Measurements from ENCODE around the gene PDE9A. TPM values are rescaled to one million over a fixed set of nuclear protein-coding genes. Genes with fewer than 3 reads are reported as not detected.
"Not testable (repeated sequence)": the region's sequence is repeated elsewhere in the genome, so short reads cannot be mapped to it uniquely, and the experiment has no call there.

Gene PDE9A
- total RNA-seq, 4 donors from 2014 or later = 26.7 to 30.6 (median 28.7) TPM

DNA sequence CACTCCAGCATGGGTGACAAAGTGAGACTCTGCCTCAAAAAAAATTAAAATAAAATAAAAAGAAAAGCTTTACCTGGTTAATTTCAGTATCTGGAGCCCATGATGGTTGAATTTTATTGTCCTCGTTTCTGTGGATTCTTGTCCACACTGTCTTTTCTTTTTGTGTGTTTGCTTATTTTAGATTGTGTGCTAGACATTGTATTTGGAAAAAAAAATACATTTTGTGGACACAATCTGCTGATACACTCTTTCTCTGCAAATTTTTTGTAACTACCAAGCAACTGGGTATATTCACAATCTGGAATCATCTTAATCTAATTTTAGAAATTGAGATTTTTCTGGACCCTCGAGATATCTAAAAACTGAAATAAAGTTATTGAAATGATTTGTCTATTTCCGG, 41.6 kb upstream of the PDE9A start:
- Histone ChIP-seq H3K4me3 (no peak overlapping the region), H3K36me3 (no peaks in the 10 kb centered on the region), H3K27me3 (peaks cover 0 to 2% of the 10 kb centered on the region in 2 donors), H3K27ac (no peak overlapping the region), H3K4me1 (peaks cover 0 to 8% (median 3%) of the 10 kb centered on the region in 4 donors), H3K9me3 (peaks cover 0 to 15% (median 0%) of the 10 kb centered on the region in 4 donors)
- 89 to 93% methylated on average over 3 of the region's 3 CpGs for WGBS, 2 donors
- TF ChIP-seq POLR2A (IDR thresholded peaks at IDR 0.05) (no peak), EP300 (IDR thresholded peaks at IDR 0.05) (no peak)
- TF ChIP-seq, protein P1, sequence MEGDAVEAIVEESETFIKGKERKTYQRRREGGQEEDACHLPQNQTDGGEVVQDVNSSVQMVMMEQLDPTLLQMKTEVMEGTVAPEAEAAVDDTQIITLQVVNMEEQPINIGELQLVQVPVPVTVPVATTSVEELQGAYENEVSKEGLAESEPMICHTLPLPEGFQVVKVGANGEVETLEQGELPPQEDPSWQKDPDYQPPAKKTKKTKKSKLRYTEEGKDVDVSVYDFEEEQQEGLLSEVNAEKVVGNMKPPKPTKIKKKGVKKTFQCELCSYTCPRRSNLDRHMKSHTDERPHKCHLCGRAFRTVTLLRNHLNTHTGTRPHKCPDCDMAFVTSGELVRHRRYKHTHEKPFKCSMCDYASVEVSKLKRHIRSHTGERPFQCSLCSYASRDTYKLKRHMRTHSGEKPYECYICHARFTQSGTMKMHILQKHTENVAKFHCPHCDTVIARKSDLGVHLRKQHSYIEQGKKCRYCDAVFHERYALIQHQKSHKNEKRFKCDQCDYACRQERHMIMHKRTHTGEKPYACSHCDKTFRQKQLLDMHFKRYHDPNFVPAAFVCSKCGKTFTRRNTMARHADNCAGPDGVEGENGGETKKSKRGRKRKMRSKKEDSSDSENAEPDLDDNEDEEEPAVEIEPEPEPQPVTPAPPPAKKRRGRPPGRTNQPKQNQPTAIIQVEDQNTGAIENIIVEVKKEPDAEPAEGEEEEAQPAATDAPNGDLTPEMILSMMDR (IDR thresholded peaks at IDR 0.05) = no peak
- DNase-seq (ENCODE audit: low spot score in 2 of 2) = no peak

DNA sequence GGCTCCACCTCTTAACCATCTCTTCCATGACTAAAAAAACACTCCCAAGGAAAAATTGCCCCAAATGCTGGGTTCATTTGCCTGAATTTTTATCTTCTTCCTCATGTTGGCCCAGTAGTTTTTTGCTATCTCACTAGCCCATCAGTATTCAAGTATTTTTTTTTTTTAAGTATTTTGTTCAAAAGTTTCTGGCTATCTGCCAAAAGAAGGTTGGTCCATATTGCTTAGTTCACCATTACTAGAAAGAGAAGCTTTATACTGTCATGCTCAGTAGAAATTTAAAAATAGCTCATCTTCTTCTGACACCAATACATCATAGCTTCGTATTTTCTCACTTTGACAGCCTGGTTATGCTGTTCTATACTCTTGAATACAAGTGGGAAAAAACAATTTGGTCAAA, 41.0 kb upstream of the PDE9A start:
- no peak for TF ChIP-seq POLR2A (IDR thresholded peaks at IDR 0.05)
- no peak for TF ChIP-seq EP300 (IDR thresholded peaks at IDR 0.05)
- TF ChIP-seq, protein P1 (IDR thresholded peaks at IDR 0.05) = no peak
- no peak overlapping the region for H3K4me3 ChIP-seq
- 75 to 77% methylated on average over 1 of the region's 1 CpG for WGBS, 2 donors
- peaks cover 0 to 15% (median 0%) of the 10 kb centered on the region in 4 donors for H3K9me3 ChIP-seq
- H3K27ac ChIP-seq = no peak overlapping the region
- no peaks in the 10 kb centered on the region for H3K36me3 ChIP-seq
- no peak for DNase-seq (ENCODE audit: low spot score in 2 of 2)
- peaks cover 0 to 13% (median 3%) of the 10 kb centered on the region in 4 donors for H3K4me1 ChIP-seq
- peaks cover 0 to 7% of the 10 kb centered on the region in 2 donors for H3K27me3 ChIP-seq

DNA sequence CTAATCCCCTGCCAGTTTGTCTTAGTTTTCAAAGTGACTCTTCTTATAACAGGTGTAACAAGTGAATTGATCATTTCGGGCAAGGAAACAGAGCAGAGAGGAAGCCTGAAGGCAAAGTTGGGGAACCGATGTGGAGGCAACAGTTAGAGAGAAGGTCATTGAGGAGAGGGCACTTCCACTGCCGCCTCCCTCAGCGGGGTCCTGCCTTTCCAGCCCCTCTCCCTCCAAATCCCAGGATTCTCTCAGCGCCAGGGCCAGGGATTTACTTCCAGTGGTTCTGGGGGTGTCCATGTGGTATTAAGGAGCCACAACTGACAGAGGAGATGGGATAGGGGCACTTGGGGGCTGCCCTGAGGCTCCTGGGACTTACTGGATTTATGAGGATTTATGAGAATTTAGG, 39.7 kb upstream of the PDE9A start:
- H3K27ac ChIP-seq = no peak overlapping the region
- H3K36me3 ChIP-seq = no peaks in the 10 kb centered on the region
- H3K27me3 ChIP-seq = peaks cover 0 to 21% of the 10 kb centered on the region in 2 donors
- H3K4me3 ChIP-seq = no peak overlapping the region
- no peak for DNase-seq (ENCODE audit: low spot score in 2 of 2)
- TF ChIP-seq EP300 (IDR thresholded peaks at IDR 0.05) = no peak
- no peak for TF ChIP-seq POLR2A (IDR thresholded peaks at IDR 0.05)
- TF ChIP-seq, protein P1 (IDR thresholded peaks at IDR 0.05) = no peak
- H3K4me1 ChIP-seq = peaks cover 0 to 21% (median 3%) of the 10 kb centered on the region in 4 donors
- WGBS, 2 donors = 81 to 85% methylated on average over 5 of the region's 5 CpGs
- peaks cover 0 to 15% (median 0%) of the 10 kb centered on the region in 4 donors for H3K9me3 ChIP-seq

DNA sequence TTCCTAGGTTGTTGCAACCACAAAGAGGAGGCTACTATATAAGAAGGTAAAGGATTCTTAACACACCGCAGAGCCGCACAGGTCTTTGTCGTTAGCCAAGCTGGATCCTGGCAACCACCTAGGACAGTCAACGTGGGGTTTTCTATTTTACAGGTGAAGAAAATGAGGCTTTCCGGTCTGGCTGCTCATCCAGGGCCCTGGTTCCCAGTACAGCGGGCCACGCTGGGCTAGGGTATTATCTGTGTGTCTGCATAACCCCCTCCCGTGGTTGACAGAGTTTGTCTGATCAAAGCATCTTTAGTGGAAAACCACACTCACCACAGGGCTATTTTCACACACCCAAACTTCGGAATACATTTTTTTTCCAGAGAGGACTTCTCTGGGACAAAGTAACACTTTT, 39.0 kb upstream of the PDE9A start:
- DNase-seq (ENCODE audit: low spot score in 2 of 2) = no peak
- WGBS, 2 donors = 77 to 78% methylated on average over 9 of the region's 9 CpGs
- peak overlapping the region in 1 of 4 donors; percentile 20 for H3K27ac ChIP-seq
- peaks cover 0 to 28% of the 10 kb centered on the region in 2 donors for H3K27me3 ChIP-seq
- H3K36me3 ChIP-seq = no peaks in the 10 kb centered on the region
- no peak overlapping the region for H3K4me3 ChIP-seq
- H3K9me3 ChIP-seq = peaks cover 0 to 15% (median 0%) of the 10 kb centered on the region in 4 donors
- peaks cover 0 to 21% (median 3%) of the 10 kb centered on the region in 4 donors for H3K4me1 ChIP-seq
- TF ChIP-seq, protein P1 (IDR thresholded peaks at IDR 0.05) = no peak
- no peak for TF ChIP-seq POLR2A (IDR thresholded peaks at IDR 0.05)
- TF ChIP-seq EP300 (IDR thresholded peaks at IDR 0.05) = no peak

DNA sequence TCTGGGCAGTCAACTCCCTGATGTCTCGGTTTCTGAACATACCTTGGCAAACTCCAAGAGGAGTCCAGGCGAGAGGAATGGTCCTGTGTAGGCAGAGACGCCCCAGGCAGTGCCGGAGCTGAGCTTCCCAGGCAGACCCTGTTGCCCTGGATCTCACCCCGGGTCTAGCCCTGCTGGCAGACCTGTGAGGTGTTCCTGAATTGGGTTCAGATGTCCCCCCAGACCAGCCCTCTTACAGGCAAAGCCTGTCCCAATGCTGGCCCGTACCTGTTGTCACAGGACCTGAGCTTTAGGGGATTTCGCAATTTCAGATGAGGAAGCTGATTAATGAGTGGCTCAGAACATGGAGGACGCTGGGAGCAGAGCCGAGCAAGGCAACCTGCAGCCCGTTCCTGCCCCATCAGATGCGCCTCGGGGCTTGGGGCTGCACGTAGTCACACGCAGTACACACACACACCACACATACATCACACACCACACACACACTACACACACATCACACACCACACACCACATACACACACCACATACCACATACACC, 38.5 kb upstream of the PDE9A start:
- peak overlapping the region in 1 of 4 donors; percentile 20 for H3K27ac ChIP-seq
- peaks cover 0 to 15% (median 0%) of the 10 kb centered on the region in 4 donors for H3K9me3 ChIP-seq
- 17 to 45% methylated on average over 8 to 14 of the region's 14 CpGs for WGBS, 2 donors
- peaks cover 0 to 21% (median 3%) of the 10 kb centered on the region in 4 donors for H3K4me1 ChIP-seq
- no peak for TF ChIP-seq EP300 (IDR thresholded peaks at IDR 0.05)
- TF ChIP-seq, protein P1 (IDR thresholded peaks at IDR 0.05) = no peak
- no peak for TF ChIP-seq POLR2A (IDR thresholded peaks at IDR 0.05)
- no peaks in the 10 kb centered on the region for H3K36me3 ChIP-seq
- H3K4me3 ChIP-seq = no peak overlapping the region
- H3K27me3 ChIP-seq = peaks cover 0 to 32% of the 10 kb centered on the region in 2 donors
- no peak for DNase-seq (ENCODE audit: low spot score in 2 of 2)

DNA sequence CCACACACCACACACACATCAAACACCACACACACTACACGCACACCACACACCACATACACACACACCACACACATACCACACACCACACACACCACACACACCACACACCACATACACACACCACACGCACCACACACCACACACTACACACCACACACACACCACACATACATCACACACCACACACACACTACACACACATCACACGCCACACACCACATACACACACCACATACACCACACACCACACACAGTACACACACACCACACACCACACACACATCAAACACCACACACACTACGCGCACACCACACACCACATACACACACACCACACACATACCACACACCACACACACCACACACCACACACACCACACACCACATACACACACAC, 38.0 kb upstream of the PDE9A start:
- WGBS, 2 donors = 88 to 94% methylated on average over 2 of the region's 5 CpGs
- Histone ChIP-seq H3K27me3 (peaks cover 0 to 36% of the 10 kb centered on the region in 2 donors), H3K9me3 (peaks cover 0 to 15% (median 0%) of the 10 kb centered on the region in 4 donors), H3K4me1 (peaks cover 0 to 21% (median 3%) of the 10 kb centered on the region in 4 donors)
- H3K4me3 ChIP-seq; DNase-seq (ENCODE audit: low spot score in 2 of 2); H3K27ac ChIP-seq; H3K36me3 ChIP-seq: not testable (repeated sequence)
